Left lung (tissue), 10 donors: ENCODE data around the gene PRKCE. TPM values are rescaled to one million over a fixed set of nuclear protein-coding genes. Genes with fewer than 3 reads are reported as not detected.

Source experiments
- ATAC-seq: fragments of 200-7000 bp; cut with Tn5 transposase; one replicate; pipeline ENCODE4 v1.9.1; 2020; ENCODE audit warnings: moderate library complexity
- DNase-seq, 4 donors: peaks; one replicate each; pipeline ENCODE4 v3.0.0-alpha.2; 2013 to 2020
- H3K27ac ChIP-seq, 2 donors: fragments of 200-600 bp; sonication (generic) in 1 of 2; one replicate each; pipeline versions ENCODE4 v1.5.0 to v1.8.0; 2020 to 2021
- H3K27me3 ChIP-seq, 2 donors: fragments of 200-600 bp; sonication (generic) in 1 of 2; one replicate each; pipeline versions ENCODE4 v1.5.0 to v1.8.0; 2020 to 2021
- H3K36me3 ChIP-seq, 2 donors: fragments of 200-600 bp; sonication (generic) in 1 of 2; one replicate each; pipeline versions ENCODE4 v1.5.0 to v1.8.0; 2020 to 2021
- H3K4me1 ChIP-seq, 2 donors: fragments of 200-600 bp; one replicate each; pipeline ENCODE4 v1.8.0; 2021
- H3K4me3 ChIP-seq, 2 donors: fragments of 200-600 bp; sonication (generic) in 1 of 2; one replicate each; pipeline versions ENCODE4 v1.5.0 to v1.8.0; 2020 to 2021; ENCODE audit warnings: mild to moderate bottlenecking in 1 of 2
- H3K9me3 ChIP-seq, 2 donors: fragments of 200-600 bp; sonication (generic) in 1 of 2; one replicate each; pipeline versions ENCODE4 v1.5.0 to v1.8.0; 2020 to 2021
- CTCF ChIP-seq, 2 donors: fragments of 200-600 bp; sonication (generic) in 1 of 2; IDR thresholded peaks; one replicate each; pipeline versions ENCODE4 v1.5.0 to v1.8.0; 2021; ENCODE audit warnings: antibody characterized with exemption in 2 of 2
- intact Hi-C, 2 donors: fragments of 100-400 bp; cut with DNase I; formaldehyde crosslinking; loops; one replicate each; pipeline versions ENCODE4 v1.11.2 to v1.14.2; 2022
- polyA plus RNA-seq, 6 donors: library from polyadenylated mRNA; unstranded; fragments of 120-200 nt; gene quantifications; one replicate each; pipeline ENCODE4 v1.2.1, GENCODE V29; 2013; ENCODE audit not compliant: insufficient read length in 6 of 6
- total RNA-seq, 2 donors: library from RNA; stranded (reverse); fragmentation: NEBNext Ultra II Directional; extraction: Animal tissue kit (Norgen Biotek cat#: 25700); gene quantifications; one replicate each; pipeline ENCODE4 v1.2.1, GENCODE V29; 2021
- donor health status: DM: no; HTN: yes; CAD: no.
- donor health status: DM: no; HTN: no; CAD: no.

Gene PRKCE
- total and polyA plus RNA-seq, 8 donors: 12.0 to 56.9 (median 14.7) TPM

- no peaks in the 10 kb centered on the region for H3K27me3 ChIP-seq
- intact Hi-C loops: no loop called here
- DNase-seq: no peak
- H3K4me1 ChIP-seq: peaks cover 0 to 6% of the 10 kb centered on the region in 2 donors
- no peaks in the 10 kb centered on the region for H3K36me3 ChIP-seq
- TF ChIP-seq CTCF (IDR thresholded peaks at IDR 0.05): no peak
- H3K4me3 ChIP-seq: no peak overlapping the region
- no peaks in the 10 kb centered on the region for H3K9me3 ChIP-seq
- ATAC-seq: no peak
- H3K27ac ChIP-seq: peak overlapping the region in 1 of 2 donors; percentile 8
Observed at GRCh38 chr2:46024146-46024779, 372.8 kb downstream of the PRKCE start.

- H3K9me3 ChIP-seq: no peaks in the 10 kb centered on the region
- no peaks in the 10 kb centered on the region for H3K4me1 ChIP-seq
- H3K36me3 ChIP-seq: no peaks in the 10 kb centered on the region
- DNase-seq: no peak
- no peak for TF ChIP-seq CTCF (IDR thresholded peaks at IDR 0.05)
- ATAC-seq: no peak
- H3K27me3 ChIP-seq: no peaks in the 10 kb centered on the region
- intact Hi-C loops: no loop called here
- no peak overlapping the region for H3K27ac ChIP-seq
- no peak overlapping the region for H3K4me3 ChIP-seq
Observed at GRCh38 chr2:46025081-46025480, 373.6 kb downstream of the PRKCE start.

GRCh38 chr2:46025676-46026075 lies 374.2 kb downstream of the PRKCE start:
- no peaks in the 10 kb centered on the region for H3K9me3 ChIP-seq
- no peaks in the 10 kb centered on the region for H3K36me3 ChIP-seq
- no peak for DNase-seq
- H3K27me3 ChIP-seq: no peaks in the 10 kb centered on the region
- no peak for TF ChIP-seq CTCF (IDR thresholded peaks at IDR 0.05)
- no peak for ATAC-seq
- H3K4me3 ChIP-seq: no peak overlapping the region
- H3K4me1 ChIP-seq: no peaks in the 10 kb centered on the region
- no peak overlapping the region for H3K27ac ChIP-seq
- intact Hi-C loops: no loop called here

- Histone ChIP-seq H3K27me3 (no peaks in the 10 kb centered on the region), H3K27ac (no peak overlapping the region), H3K36me3 (no peaks in the 10 kb centered on the region), H3K9me3 (no peaks in the 10 kb centered on the region), H3K4me3 (no peak overlapping the region), H3K4me1 (no peaks in the 10 kb centered on the region)
- DNase-seq: no peak
- no peak for TF ChIP-seq CTCF (IDR thresholded peaks at IDR 0.05)
- intact Hi-C loops: no loop called here
- ATAC-seq: no peak
Observed at GRCh38 chr2:46026431-46026830, 375.0 kb downstream of the PRKCE start.

- no peaks in the 10 kb centered on the region for H3K9me3 ChIP-seq
- peak in 1 of 2 donors; percentile 12 for TF ChIP-seq CTCF (IDR thresholded peaks at IDR 0.05)
- H3K4me3 ChIP-seq: no peak overlapping the region
- peak; percentile 36 for ATAC-seq
- no peaks in the 10 kb centered on the region for H3K36me3 ChIP-seq
- H3K27me3 ChIP-seq: no peaks in the 10 kb centered on the region
- H3K4me1 ChIP-seq: peaks cover 0 to 3% of the 10 kb centered on the region in 2 donors
- no peak for DNase-seq
- H3K27ac ChIP-seq: peak overlapping the region; percentile 48 to 57
- intact Hi-C loops: no loop called here
Observed at GRCh38 chr2:46029332-46029811, 377.9 kb downstream of the PRKCE start.
